ENCODE results near the gene RANBP17. TPM values are rescaled to one million over a fixed set of nuclear protein-coding genes. Genes with fewer than 3 reads are reported as not detected.

The RANBP17 gene
- total RNA-seq, 1 experiment from 2014 or later: not detected

DNA sequence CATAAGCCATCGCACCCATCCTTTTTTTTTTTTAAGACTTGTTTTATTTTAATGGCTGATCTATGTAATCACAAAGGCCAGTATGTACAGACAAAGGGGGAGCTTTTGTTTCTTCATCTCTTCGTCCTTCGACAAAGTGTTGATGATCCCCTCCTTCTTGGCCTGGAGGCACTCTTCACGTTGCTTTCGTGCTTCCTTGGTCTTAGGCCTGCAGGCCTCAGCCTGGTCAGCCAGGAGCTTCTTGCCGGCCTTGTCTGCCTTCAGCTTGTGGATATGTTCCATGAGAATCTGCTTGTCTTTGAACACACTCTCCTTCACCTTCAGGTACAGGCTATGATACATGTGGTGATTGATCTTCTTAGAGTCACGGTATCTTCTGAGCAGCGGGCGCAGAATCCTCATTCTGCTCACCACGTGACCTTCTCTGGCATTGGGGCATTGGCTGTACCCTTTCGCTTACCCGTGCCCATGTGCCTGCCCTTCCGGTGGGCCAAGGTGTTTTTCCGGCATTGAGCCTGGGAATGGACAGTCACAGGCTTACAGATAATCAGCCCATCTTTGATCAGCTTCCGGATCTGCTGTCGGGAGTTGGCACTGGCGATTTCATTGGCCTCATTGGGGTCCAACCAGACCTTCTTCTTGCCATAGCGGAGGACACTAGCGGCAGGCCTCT lies 483.3 kb downstream of the RANBP17 start:
- Histone ChIP-seq H3K27ac (ENCODE audit: low read depth, low read length, poor library complexity, severe bottlenecking) (no peak overlapping the region), H3K36me3 (ENCODE audit: insufficient read depth, low read length, poor library complexity, severe bottlenecking) (no peaks in the 10 kb centered on the region), H3K4me3 (ENCODE audit: low read depth, low read length, poor library complexity, severe bottlenecking) (no peak overlapping the region), H3K9me3 (ENCODE audit: low read depth, low read length, poor library complexity, severe bottlenecking) (no peaks in the 10 kb centered on the region), H3K4me1 (ENCODE audit: insufficient read depth, low read length, poor library complexity, severe bottlenecking) (no peaks in the 10 kb centered on the region), H3K27me3 (replicated peaks; ENCODE audit: insufficient read depth, low read depth, low read length, poor library complexity) (peaks cover 7% of the 10 kb centered on the region)
- POLR2A ChIA-PET (ENCODE audit: low non-redundant PET): no interaction called here
- intact Hi-C loops (cut with micrococcal nuclease; ENCODE audit: unreplicated experiment): loop anchor here (5.0 kb wide), 1 partner anchor 358 kb away; no protein-coding TSS in a partner anchor
- no TSS peak for BruUV-seq (replicated peaks)
- CTCF ChIA-PET: no interaction called here
- DNase-seq (ENCODE audit: low spot score): no peak
- no peak for TF ChIP-seq CTCF (conservative IDR thresholded peaks at IDR 0.05; ENCODE audit: low read depth, low read length)
- no peak for TF ChIP-seq EZH2 (IDR thresholded peaks at IDR 0.05; ENCODE audit: borderline replicate concordance, low read depth, low read length, poor library complexity, severe bottlenecking)

Other genes with a start within 250 kb of the RANBP17 start
- 0.09 TPM in 1 of 2 replicates, not detected in the other for gene GABRP, start 78.3 kb upstream of the RANBP17 start, total RNA-seq (2021)

Data from A673 (cell line).